Thyroid gland (tissue), 4 donors: Measurements from ENCODE around the gene ZNF618. TPM values are rescaled to one million over a fixed set of nuclear protein-coding genes. Genes with fewer than 3 reads are reported as not detected.

Source experiments
- DNase-seq, 2 donors: peaks; one replicate each; pipeline ENCODE4 v3.0.0-alpha.2; 2019
- H3K27ac ChIP-seq, 3 donors: fragments of 200-600 bp; sonication (generic); 1 replicate in 2 of 3; 2 replicates in 1 of 3; pipeline ENCODE4 v1.5.1; 2016 to 2019; ENCODE audit warnings: mild to moderate bottlenecking in 1 of 3, moderate library complexity in 1 of 3
- H3K27me3 ChIP-seq: fragments of 200-600 bp; sonication (generic); one replicate; pipeline ENCODE4 v1.5.1; 2019
- H3K36me3 ChIP-seq, 2 donors: fragments of 200-600 bp; sonication (generic); one replicate each; pipeline ENCODE4 v1.5.1; 2016 to 2019
- H3K4me1 ChIP-seq, 2 donors: fragments of 200-600 bp; sonication (generic); one replicate each; pipeline ENCODE4 v1.5.1; 2017 to 2019
- H3K4me3 ChIP-seq, 3 donors: fragments of 200-600 bp; sonication (generic); replicated peaks in 1 of 3; 1 replicate in 2 of 3; 2 replicates in 1 of 3; pipeline ENCODE4 v1.5.1; 2016; ENCODE audit warnings: mild to moderate bottlenecking in 1 of 3
- H3K9me3 ChIP-seq: fragments of 200-600 bp; sonication (generic); one replicate; pipeline ENCODE4 v1.5.1; 2017
- CTCF ChIP-seq, 6 experiments: fragments of 200-600 bp in 3 of 6; fragments of 450-650 bp in 3 of 6; sonication (generic) in 3 of 6; IDR thresholded peaks; one replicate each; pipeline ENCODE4 v1.5.1; 2016 to 2019; ENCODE audit warnings: antibody characterized with exemption in 6 of 6, mild to moderate bottlenecking in 2 of 6, inconsistent platforms in 1 of 6, moderate library complexity in 1 of 6
- POLR2A ChIP-seq, 2 donors: fragments of 450-650 bp; IDR thresholded peaks; one replicate each; pipeline ENCODE4 v1.6.1; 2017; ENCODE audit warnings: antibody characterized with exemption in 2 of 2, mild to moderate bottlenecking in 2 of 2, moderate library complexity in 1 of 2
- WGBS, 2 donors: methylation state at CpG; one replicate each; pipeline ENCODE4 v1.1.5; 2017; 5-methylcytosine and 5-hydroxymethylcytosine counted together
- intact Hi-C: fragments of 100-400 bp; cut with DNase I; formaldehyde crosslinking; loops from one replicate; pipeline ENCODE4 v1.15.1; 2023
- total RNA-seq, 4 donors: library from RNA; depleted of rRNA; stranded (reverse); fragments of >200 nt; gene quantifications; one replicate each; pipeline ENCODE4 v1.2.3, GENCODE V29; 2016

Gene ZNF618
- total RNA-seq, 4 donors from 2014 or later = 9.9 to 17.5 (median 15.5) TPM

GRCh38 chr9:114000671-114001409, 124.7 kb downstream of the ZNF618 start:
- H3K27ac ChIP-seq = no peak overlapping the region

GRCh38 chr9:114001410-114001685, 125.2 kb downstream of the ZNF618 start:
- Histone ChIP-seq H3K27me3 (no peaks in the 10 kb centered on the region), H3K9me3 (no peaks in the 10 kb centered on the region), H3K4me1 (peaks cover 3 to 7% of the 10 kb centered on the region in 2 donors), H3K36me3 (peaks cover 0 to 7% of the 10 kb centered on the region in 2 donors), H3K27ac (no peak overlapping the region), H3K4me3 (no peak overlapping the region)
- no peak for TF ChIP-seq POLR2A (IDR thresholded peaks at IDR 0.05)
- no peak for TF ChIP-seq CTCF (IDR thresholded peaks at IDR 0.05)
- 64 to 67% methylated on average over 3 of the region's 3 CpGs for WGBS, 2 donors
- DNase-seq = no peak
- intact Hi-C loops = no loop called here

More at GRCh38 chr9:114000671-114001409, 124.7 kb downstream of the ZNF618 start:
- Histone ChIP-seq H3K9me3 (no peaks in the 10 kb centered on the region), H3K27me3 (no peaks in the 10 kb centered on the region), H3K4me1 (peaks cover 3 to 7% of the 10 kb centered on the region in 2 donors), H3K4me3 (no peak overlapping the region), H3K36me3 (peaks cover 0 to 7% of the 10 kb centered on the region in 2 donors)
- DNase-seq = no peak
- intact Hi-C loops = no loop called here
- WGBS, 2 donors = 84 to 95% methylated on average over 4 to 8 of the region's 8 CpGs
- TF ChIP-seq CTCF (IDR thresholded peaks at IDR 0.05) (no peak), POLR2A (IDR thresholded peaks at IDR 0.05) (no peak)

- intact Hi-C loops = no loop called here
- Histone ChIP-seq H3K4me1 (peaks cover 3 to 7% of the 10 kb centered on the region in 2 donors), H3K9me3 (no peaks in the 10 kb centered on the region), H3K27me3 (no peaks in the 10 kb centered on the region), H3K36me3 (peaks cover 0 to 7% of the 10 kb centered on the region in 2 donors), H3K27ac (no peak overlapping the region), H3K4me3 (no peak overlapping the region)
- no peak for DNase-seq
- TF ChIP-seq CTCF (IDR thresholded peaks at IDR 0.05) = no peak
- TF ChIP-seq POLR2A (IDR thresholded peaks at IDR 0.05) = no peak
- 84 to 94% methylated on average over 5 to 11 of the region's 12 CpGs for WGBS, 2 donors
Observed at GRCh38 chr9:114001794-114002261, 125.7 kb downstream of the ZNF618 start.

- Histone ChIP-seq H3K9me3 (no peaks in the 10 kb centered on the region), H3K27ac (no peak overlapping the region), H3K4me1 (peaks cover 3 to 4% of the 10 kb centered on the region in 2 donors), H3K27me3 (no peaks in the 10 kb centered on the region), H3K4me3 (no peak overlapping the region), H3K36me3 (peaks cover 0 to 9% of the 10 kb centered on the region in 2 donors)
- TF ChIP-seq POLR2A (IDR thresholded peaks at IDR 0.05) (no peak), CTCF (IDR thresholded peaks at IDR 0.05) (no peak)
- WGBS, 2 donors = 70 to 91% methylated on average over 3 to 8 of the region's 14 CpGs
- intact Hi-C loops = no loop called here
- no peak for DNase-seq
Observed at GRCh38 chr9:114002271-114002985, 126.3 kb downstream of the ZNF618 start.

GRCh38 chr9:114002986-114003350, 126.9 kb downstream of the ZNF618 start:
- intact Hi-C loops = no loop called here
- TF ChIP-seq CTCF (IDR thresholded peaks at IDR 0.05) = no peak
- no peak for TF ChIP-seq POLR2A (IDR thresholded peaks at IDR 0.05)
- no peak overlapping the region for H3K27ac ChIP-seq
- no peaks in the 10 kb centered on the region for H3K9me3 ChIP-seq
- H3K4me3 ChIP-seq = no peak overlapping the region
- peaks cover 0 to 9% of the 10 kb centered on the region in 2 donors for H3K36me3 ChIP-seq
- H3K27me3 ChIP-seq = no peaks in the 10 kb centered on the region
- DNase-seq = no peak
- 91 to 100% methylated on average over 5 of the region's 5 CpGs for whole genome bisulfite sequencing, 2 donors
- no peaks in the 10 kb centered on the region for H3K4me1 ChIP-seq
